ENCODE results near the gene UFD1.

DNA sequence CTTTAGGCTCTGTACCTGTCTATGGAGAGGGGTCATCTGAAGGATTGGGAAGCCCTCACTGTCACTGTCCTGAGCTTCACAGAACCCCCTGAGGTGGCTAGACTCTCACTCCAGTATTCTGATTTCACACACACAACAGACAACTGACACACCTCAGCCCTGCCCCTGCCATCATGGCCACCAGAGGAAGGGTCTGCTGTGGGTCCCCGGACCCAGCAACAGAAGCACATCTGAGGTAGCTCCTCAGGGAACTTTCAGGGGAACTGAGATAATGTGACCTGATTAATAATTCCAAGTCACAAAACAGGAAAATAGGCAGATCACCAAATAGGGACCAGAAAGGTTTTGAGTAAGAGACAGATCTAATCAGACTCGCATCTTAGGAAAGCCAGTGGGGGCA is 24.0 kb downstream of the UFD1 start:
- no peak for TF ChIP-seq EZH2 (IDR thresholded peaks at IDR 0.05; ENCODE audit: low read length, missing control alignments)
- no peak for TF ChIP-seq CTCF (conservative IDR thresholded peaks at IDR 0.05 in 1 of 2, IDR thresholded peaks at IDR 0.05 in 1 of 2; ENCODE audit: low read depth in 1 of 2, low read length in 2 of 2)

Data from fibroblast of lung (primary cell).